ENCODE data around the gene TMCO4. TPM values are rescaled to one million over a fixed set of nuclear protein-coding genes. Genes with fewer than 3 reads are reported as not detected.

TMCO4 gene
- total and polyA plus RNA-seq, 3 donors from 2014 or later: 10.5 to 17.7 (median 14.9) TPM

DNA sequence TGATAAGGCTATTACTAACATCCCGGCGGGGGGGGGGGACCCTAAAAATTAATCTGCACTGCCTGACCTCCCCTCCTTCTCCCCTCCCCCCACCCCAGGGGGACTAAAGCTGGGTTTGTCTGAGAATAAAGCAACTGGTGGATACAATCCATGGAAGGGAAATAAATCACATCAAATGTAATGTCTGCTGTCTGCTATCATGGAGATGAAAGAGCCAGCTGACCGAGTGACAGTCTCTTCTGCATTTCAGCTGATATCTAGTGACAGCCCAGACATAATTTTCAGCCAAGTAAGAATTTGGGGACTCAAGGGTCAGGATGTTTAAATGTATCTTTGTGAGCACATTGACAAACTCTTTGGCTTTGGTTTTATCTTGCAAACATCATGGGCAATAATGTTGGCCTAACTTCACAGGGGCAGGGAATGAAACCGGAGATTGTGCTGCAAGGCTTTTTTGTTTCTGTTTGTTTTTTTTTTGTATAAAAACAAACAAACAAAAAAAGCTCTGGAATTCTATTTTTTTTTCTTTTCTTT is 90.4 kb downstream of the TMCO4 start:
- WGBS, 2 donors: 56 to 64% methylated on average over 4 of the region's 4 CpGs

DNA sequence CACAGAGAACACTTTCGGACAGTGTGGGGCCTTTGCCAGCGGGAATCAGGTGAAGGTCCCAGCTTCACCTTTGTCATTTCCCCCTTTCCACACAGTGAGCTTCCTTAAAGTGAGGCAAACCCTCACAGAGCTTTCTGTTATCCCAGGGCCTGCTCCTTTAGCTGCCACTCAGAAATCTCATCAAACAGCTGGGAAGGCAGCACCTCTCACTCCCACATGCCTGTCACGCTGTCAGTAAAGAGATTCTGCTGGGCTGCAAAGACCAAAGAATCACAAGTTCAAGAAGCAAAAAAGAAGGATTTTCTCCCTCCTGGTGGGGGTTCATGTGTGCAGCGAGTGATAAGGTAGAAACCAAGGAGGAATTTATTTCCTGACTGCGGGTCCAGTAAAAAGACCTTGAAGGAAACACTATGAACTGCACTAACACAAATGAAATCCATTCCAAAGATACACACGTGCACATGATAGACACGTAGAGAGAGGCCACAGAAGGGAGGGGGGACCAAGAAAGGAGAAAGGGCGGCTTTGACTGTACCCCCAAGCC is 91.1 kb downstream of the TMCO4 start:
- no peak overlapping the region for H3K27ac ChIP-seq
- TF ChIP-seq, protein P1, sequence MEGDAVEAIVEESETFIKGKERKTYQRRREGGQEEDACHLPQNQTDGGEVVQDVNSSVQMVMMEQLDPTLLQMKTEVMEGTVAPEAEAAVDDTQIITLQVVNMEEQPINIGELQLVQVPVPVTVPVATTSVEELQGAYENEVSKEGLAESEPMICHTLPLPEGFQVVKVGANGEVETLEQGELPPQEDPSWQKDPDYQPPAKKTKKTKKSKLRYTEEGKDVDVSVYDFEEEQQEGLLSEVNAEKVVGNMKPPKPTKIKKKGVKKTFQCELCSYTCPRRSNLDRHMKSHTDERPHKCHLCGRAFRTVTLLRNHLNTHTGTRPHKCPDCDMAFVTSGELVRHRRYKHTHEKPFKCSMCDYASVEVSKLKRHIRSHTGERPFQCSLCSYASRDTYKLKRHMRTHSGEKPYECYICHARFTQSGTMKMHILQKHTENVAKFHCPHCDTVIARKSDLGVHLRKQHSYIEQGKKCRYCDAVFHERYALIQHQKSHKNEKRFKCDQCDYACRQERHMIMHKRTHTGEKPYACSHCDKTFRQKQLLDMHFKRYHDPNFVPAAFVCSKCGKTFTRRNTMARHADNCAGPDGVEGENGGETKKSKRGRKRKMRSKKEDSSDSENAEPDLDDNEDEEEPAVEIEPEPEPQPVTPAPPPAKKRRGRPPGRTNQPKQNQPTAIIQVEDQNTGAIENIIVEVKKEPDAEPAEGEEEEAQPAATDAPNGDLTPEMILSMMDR (IDR thresholded peaks at IDR 0.05): no peak
- TF ChIP-seq POLR2A (IDR thresholded peaks at IDR 0.05): no peak
- WGBS, 2 donors: 63 to 78% methylated on average over 8 of the region's 8 CpGs
- no peak for DNase-seq
- H3K36me3 ChIP-seq (ENCODE audit: low read depth, missing control alignments): no peaks in the 10 kb centered on the region
- no peaks in the 10 kb centered on the region for H3K27me3 ChIP-seq
- peaks cover 9% of the 10 kb centered on the region for H3K4me1 ChIP-seq
- H3K4me3 ChIP-seq: no peak overlapping the region
- no peaks in the 10 kb centered on the region for H3K9me3 ChIP-seq
- intact Hi-C loops (cut with DNase I; ENCODE audit: low total_unique reads): no loop called here

More for the DNA sequence above, 90.4 kb downstream of the TMCO4 start:
- Histone ChIP-seq H3K27ac (no peak overlapping the region), H3K36me3 (ENCODE audit: low read depth, missing control alignments) (no peaks in the 10 kb centered on the region), H3K4me1 (peaks cover 7% of the 10 kb centered on the region), H3K9me3 (no peaks in the 10 kb centered on the region), H3K4me3 (no peak overlapping the region), H3K27me3 (no peaks in the 10 kb centered on the region)
- intact Hi-C loops (cut with DNase I; ENCODE audit: low total_unique reads): no loop called here
- DNase-seq: no peak
- TF ChIP-seq POLR2A (IDR thresholded peaks at IDR 0.05): no peak
- TF ChIP-seq, protein P1 (IDR thresholded peaks at IDR 0.05): no peak

DNA sequence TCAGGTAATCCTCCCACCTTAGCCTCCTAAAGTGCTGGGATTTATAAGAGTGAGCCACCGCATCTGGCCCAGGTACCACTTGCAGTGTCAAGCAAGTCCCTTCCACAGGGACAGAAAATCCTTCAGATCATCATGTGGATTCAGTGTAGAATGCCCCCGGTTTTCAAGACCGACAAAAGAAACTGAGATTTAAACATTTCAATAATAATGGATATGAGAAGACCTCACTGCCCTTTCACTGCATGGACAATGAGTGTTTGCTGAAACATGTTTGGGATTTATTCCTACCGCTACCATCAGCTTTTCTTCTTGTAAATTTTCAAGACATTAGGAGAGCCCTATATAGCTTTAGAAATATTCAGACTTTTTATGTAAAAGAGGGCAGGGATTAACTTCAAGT is 93.6 kb downstream of the TMCO4 start:
- Histone ChIP-seq H3K4me3 (no peak overlapping the region), H3K27ac (no peak overlapping the region), H3K27me3 (no peaks in the 10 kb centered on the region), H3K36me3 (ENCODE audit: low read depth, missing control alignments) (no peaks in the 10 kb centered on the region), H3K4me1 (peaks cover 9% of the 10 kb centered on the region), H3K9me3 (no peaks in the 10 kb centered on the region)
- TF ChIP-seq, protein P1 (IDR thresholded peaks at IDR 0.05): no peak
- TF ChIP-seq POLR2A (IDR thresholded peaks at IDR 0.05): no peak
- no peak for DNase-seq
- intact Hi-C loops (cut with DNase I; ENCODE audit: low total_unique reads): no loop called here
- WGBS, 2 donors: 90 to 98% methylated on average over 4 of the region's 4 CpGs

DNA sequence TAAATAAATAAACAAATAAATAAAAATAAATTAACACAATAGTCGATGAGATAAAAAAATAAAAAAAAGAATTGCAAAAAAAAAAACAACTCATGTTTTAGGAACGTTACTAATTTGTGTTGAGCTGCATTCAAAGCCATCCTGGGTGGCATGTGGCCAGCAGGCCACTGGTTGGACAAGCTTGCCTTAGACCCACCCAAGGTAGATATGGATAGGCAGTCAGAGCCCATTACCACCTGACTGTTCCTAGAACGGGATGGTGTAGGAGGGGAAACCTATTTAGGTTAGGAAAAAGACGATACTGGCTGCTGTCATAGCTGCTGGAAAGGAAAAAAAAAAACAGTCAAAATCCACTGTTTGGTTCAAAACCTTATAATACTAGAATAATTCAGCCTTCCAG is 94.3 kb downstream of the TMCO4 start:
- WGBS, 2 donors: 78 to 79% methylated on average over 4 of the region's 4 CpGs
- Histone ChIP-seq H3K4me3 (no peak overlapping the region), H3K27ac (no peak overlapping the region), H3K27me3 (no peaks in the 10 kb centered on the region), H3K4me1 (peaks cover 9% of the 10 kb centered on the region), H3K9me3 (no peaks in the 10 kb centered on the region), H3K36me3 (ENCODE audit: low read depth, missing control alignments) (no peaks in the 10 kb centered on the region)
- TF ChIP-seq, protein P1 (IDR thresholded peaks at IDR 0.05): no peak
- no peak for TF ChIP-seq POLR2A (IDR thresholded peaks at IDR 0.05)
- intact Hi-C loops (cut with DNase I; ENCODE audit: low total_unique reads): no loop called here
- no peak for DNase-seq
